Gastroesophageal sphincter (tissue), 3 donors: ENCODE data around the gene TK1.

ENCODE experiments used
- CTCF ChIP-seq, 4 experiments: fragments of 200-600 bp in 2 of 4; fragments of 450-650 bp in 2 of 4; sonication (generic) in 1 of 4; IDR thresholded peaks; one replicate each; pipeline ENCODE4 v1.5.1; 2017 to 2019; ENCODE audit warnings: antibody characterized with exemption in 4 of 4, mild to moderate bottlenecking in 2 of 4, moderate library complexity in 2 of 4
- POLR2A ChIP-seq, 2 donors: fragments of 450-650 bp; IDR thresholded peaks; one replicate each; pipeline ENCODE4 v1.6.1; 2017; ENCODE audit warnings: antibody characterized with exemption in 2 of 2, mild to moderate bottlenecking in 2 of 2, moderate library complexity in 1 of 2

- TF ChIP-seq CTCF (IDR thresholded peaks at IDR 0.05) (no peak), POLR2A (IDR thresholded peaks at IDR 0.05) (no peak)
These were observed 18.4 kb upstream of the TK1 start for GRCh38 chr17:78205124-78205775.
